GM12875 (cell line): Measurements from ENCODE around the gene RBM15B.

Experiments
- H3K4me3 ChIP-seq: one replicate; pipeline ENCODE4 v1.5.1; 2011; ENCODE audit warnings: low read depth, low read length, control low read depth
- TF ChIP-seq, protein P1 (sequence below): IDR thresholded peaks from 2 replicates; pipeline ENCODE4 v1.5.1; 2011; ENCODE audit warnings: low read depth, mild to moderate bottlenecking, control low read depth, inconsistent platforms, low read length, moderate library complexity, borderline replicate concordance; ENCODE audit not compliant: insufficient read depth

RBM15B gene

DNA sequence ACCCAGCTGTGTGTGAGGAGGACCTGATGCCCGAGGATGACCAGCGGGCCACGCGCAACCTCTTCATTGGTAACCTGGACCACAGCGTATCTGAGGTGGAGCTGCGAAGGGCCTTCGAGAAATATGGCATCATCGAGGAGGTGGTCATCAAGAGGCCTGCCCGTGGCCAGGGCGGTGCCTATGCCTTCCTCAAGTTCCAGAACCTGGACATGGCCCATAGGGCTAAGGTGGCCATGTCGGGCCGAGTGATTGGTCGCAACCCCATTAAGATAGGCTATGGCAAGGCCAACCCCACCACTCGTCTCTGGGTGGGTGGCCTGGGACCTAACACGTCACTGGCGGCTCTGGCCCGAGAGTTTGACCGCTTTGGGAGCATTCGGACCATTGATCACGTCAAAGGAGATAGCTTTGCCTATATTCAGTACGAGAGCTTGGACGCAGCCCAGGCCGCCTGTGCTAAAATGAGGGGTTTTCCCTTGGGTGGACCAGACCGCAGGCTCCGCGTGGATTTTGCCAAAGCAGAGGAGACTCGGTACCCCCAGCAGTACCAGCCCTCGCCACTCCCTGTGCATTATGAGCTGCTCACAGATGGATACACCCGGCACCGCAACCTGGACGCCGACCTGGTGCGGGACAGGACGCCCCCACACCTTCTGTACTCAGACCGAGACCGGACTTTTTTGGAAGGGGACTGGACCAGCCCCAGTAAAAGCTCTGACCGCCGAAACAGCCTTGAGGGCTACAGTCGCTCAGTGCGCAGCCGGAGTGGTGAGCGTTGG lies 1.5 kb downstream of the RBM15B start:
- peak overlapping the region; percentile 57 for H3K4me3 ChIP-seq
- TF ChIP-seq, protein P1, sequence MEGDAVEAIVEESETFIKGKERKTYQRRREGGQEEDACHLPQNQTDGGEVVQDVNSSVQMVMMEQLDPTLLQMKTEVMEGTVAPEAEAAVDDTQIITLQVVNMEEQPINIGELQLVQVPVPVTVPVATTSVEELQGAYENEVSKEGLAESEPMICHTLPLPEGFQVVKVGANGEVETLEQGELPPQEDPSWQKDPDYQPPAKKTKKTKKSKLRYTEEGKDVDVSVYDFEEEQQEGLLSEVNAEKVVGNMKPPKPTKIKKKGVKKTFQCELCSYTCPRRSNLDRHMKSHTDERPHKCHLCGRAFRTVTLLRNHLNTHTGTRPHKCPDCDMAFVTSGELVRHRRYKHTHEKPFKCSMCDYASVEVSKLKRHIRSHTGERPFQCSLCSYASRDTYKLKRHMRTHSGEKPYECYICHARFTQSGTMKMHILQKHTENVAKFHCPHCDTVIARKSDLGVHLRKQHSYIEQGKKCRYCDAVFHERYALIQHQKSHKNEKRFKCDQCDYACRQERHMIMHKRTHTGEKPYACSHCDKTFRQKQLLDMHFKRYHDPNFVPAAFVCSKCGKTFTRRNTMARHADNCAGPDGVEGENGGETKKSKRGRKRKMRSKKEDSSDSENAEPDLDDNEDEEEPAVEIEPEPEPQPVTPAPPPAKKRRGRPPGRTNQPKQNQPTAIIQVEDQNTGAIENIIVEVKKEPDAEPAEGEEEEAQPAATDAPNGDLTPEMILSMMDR, result no peak

DNA sequence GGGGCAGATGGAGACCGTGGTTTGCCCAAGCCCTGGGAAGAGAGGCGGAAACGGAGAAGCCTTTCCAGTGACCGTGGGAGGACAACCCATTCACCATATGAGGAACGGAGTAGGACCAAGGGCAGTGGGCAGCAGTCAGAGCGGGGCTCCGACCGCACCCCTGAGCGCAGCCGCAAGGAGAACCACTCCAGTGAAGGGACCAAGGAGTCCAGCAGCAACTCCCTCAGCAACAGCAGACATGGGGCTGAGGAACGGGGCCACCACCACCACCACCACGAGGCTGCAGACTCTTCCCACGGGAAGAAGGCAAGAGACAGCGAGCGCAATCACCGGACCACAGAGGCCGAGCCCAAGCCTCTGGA lies 2.0 kb downstream of the RBM15B start:
- H3K4me3 ChIP-seq, result no peak overlapping the region
- TF ChIP-seq, protein P1, result no peak

DNA sequence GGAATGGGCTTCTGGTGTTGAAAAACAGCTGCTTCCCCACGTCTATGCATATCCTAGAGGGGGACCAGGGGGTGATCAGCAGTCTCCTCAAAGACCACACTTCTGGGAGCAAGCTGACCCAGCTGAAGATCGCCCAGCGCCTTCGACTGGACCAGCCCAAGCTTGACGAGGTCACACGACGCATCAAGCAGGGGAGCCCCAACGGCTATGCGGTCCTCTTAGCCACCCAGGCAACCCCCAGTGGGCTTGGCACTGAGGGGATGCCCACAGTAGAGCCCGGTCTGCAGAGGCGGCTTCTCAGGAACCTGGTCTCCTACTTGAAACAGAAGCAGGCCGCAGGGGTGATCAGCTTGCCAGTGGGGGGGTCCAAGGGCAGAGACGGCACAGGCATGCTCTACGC lies 2.5 kb downstream of the RBM15B start:
- H3K4me3 ChIP-seq, result no peak overlapping the region

DNA sequence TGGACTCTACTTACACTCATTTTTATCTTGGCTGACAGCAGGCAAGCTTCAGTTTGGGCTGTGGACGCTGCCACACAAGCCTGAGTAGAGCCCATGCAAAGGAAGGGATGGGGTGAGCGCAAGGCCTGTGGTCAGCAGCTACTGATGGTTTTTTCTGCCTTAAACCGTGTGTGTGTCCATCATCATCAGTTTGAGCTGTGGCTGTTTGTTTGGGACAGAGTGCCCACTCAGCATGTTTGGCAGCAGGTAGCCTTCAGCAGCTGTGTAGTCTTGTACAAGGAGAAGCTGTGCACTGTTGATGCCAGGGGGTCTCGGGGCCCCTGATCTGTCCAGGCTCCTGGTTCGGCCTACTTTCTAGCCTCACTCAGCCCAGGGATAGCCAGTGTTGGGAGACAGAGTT lies 3.5 kb downstream of the RBM15B start:
- TF ChIP-seq, protein P1, result no peak
- no peak overlapping the region for H3K4me3 ChIP-seq

More for the DNA sequence above, 2.5 kb downstream of the RBM15B start:
- TF ChIP-seq, protein P1, result no peak

DNA sequence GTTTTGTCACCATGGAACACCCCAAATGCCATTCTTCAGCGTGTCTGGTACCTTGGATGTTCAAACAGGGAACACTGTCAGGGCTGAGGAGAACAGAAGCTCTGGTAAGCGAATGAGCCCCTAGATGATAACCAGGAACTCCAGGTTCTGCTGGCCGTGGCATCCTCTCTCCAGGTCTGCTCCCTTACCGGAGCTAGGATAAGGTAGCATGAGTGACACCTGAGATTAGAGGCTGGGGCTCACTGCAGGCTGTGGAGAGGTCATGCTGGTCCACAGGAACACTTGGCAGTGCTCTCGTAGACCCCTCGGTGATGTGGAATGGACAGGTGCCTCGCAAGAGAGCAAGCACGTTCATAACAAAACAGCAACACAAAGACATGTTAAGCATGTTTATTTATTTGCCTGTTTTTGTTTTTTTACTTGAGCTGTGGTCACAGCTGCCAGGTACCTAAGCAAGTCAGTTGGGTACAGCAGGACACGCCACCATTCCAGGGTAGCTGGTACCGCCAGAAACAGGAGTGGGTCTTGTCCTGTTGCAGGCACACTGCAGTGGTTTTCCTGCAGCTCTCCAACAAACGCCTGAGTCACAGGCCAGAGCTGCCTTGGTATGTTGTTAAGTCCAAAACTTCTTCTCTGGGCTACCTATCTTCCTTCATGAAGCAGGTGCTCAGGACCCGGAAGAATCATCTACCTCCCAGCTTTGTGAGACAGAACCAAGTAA lies 4.6 kb downstream of the RBM15B start:
- TF ChIP-seq, protein P1, result no peak
- no peak overlapping the region for H3K4me3 ChIP-seq

DNA sequence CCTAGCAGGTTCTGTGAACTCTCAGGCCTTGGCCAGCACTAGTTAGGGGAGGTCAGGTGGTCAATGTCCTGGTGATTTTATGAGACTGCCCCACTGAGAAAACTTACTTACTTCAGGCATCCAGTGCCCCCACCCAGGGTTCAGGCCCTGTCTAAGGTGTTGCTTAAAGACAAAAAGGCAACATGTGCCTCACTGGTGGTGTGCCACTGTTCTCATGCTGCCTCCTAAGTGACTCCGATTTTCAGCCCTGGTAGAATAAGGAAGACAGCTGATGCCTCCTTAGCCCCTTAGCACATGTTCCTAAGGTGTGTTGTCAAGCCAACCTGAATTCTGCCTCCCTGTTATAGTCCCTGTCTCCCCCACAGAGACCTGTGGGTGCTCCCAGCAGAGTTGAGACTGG lies 5.3 kb downstream of the RBM15B start:
- H3K4me3 ChIP-seq, result no peak overlapping the region
- TF ChIP-seq, protein P1, result no peak

DNA sequence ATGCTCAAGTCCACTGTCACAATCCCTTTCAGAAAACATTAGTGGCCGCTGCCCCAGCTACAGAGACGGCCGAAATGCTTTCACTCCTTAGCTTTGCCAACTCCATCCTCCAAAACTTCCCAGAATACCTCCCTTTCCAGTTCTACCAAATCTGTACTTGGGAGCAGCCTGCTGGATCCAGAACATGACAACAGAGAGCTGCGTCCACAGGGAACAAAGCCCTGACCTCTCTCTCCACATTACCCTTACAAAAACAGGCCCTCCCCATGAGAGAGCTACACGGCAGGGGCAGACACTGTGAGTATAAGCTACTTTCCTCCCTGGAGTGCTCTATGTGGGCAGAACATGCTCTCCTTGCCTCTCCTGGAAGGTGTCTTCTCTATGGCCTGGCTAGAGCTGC lies 6.3 kb downstream of the RBM15B start:
- TF ChIP-seq, protein P1, result no peak
- no peak overlapping the region for H3K4me3 ChIP-seq
